AML-193 (cell line): ENCODE results near the gene GLT6D1.

Experiments
- DNase-seq, 2 experiments: peaks; one replicate each; lab custom pipeline; 2025; lab: John Stamatoyannopoulos, UW

GLT6D1 gene

GRCh38 chr9:135608294-135608998, 30.9 kb downstream of the GLT6D1 start:
- no peak for DNase-seq

- DNase-seq, result no peak
Measured at GRCh38 chr9:135607401-135608293, 31.7 kb downstream of the GLT6D1 start.

DNA sequence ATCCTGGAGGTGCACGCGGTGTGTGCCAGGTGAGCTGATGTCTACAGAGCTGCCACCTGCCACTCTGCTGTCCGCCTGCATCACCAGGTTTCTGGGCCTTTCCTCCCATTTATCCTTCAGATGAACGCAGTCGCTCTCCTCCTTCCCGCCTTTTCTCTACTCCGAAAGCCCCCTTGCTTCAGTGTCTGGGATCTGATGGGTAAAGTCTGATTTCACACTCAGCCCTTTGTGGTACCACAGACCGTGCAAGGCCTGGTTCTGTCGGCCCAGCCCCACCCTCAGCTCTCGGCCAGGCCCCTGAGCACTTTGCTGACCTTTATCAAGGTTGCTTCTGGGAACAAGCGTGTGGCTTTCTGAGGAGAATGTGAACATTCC, 32.5 kb downstream of the GLT6D1 start:
- no peak for DNase-seq

DNA sequence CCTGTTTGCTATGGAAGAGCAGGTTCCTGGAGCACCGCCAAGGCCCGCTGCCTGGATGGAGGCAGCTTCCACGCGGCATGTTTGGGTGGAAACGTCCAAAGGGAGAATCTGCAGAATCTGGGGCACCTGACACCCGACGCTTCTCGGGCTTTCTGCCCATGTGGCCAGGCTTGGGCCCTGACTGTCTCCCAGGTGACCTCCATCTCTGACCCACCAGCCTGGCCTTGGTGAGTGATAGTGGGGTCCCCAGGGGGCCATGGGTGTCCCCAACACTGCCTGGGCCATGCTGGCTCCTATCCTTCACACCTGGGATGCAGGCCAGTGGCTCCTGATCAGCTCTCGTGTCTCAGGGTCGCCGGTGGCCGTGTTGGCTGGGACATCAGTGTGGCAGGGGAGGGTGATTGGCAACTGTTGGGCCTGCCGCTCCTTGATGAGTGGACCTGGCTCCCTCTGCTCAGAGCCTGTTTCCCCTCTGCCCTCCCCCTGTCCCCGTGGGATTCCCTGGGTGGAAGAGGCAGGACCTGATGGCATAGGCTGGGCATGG, 34.0 kb downstream of the GLT6D1 start:
- DNase-seq, result no peak

- DNase-seq, result no peak
Measured at GRCh38 chr9:135604437-135605237, 34.7 kb downstream of the GLT6D1 start.

- DNase-seq, result peak; percentile 32 to 41
Measured at GRCh38 chr9:135602789-135603481, 36.4 kb downstream of the GLT6D1 start.

DNA sequence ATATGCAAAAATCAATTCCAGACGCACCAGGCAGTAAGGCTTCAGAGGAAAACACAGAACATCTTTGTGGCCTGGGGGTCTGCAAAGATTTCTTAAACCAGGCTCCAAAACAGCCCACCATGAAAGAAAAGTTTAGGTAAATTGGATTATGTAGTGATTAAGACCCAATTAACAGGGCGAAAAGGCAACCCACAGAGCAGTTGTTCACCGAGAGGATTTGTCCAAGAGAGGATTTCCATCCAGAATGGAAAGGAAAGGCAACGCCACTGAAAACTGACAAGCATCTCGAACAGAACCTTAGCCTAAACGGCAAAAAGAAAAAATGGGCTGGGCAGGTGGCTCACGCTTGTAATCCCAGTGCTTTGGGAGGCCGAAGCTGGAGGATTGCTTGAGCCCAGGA, 37.4 kb downstream of the GLT6D1 start:
- DNase-seq, result no peak

- DNase-seq, result no peak
Measured at GRCh38 chr9:135600296-135600817, 39.0 kb downstream of the GLT6D1 start.

DNA sequence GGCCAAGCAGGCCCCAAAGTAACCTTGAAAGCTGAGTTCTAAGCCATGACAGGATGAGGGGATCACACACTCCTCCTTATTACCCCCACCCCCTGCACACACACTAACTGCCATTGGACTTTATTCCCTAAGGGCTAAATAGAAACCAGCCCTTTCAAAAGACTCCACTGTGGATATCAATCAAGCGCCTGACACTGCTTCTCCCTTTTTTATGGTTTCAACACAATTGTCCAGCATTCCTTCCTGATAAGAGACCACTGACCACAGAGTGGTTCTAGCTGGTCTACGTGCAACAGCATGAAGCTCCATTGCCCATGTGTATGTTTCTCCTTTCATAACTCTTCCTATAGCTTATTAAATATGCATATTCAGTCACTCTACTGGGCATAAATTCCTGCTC, 43.1 kb downstream of the GLT6D1 start:
- no peak for DNase-seq

DNA sequence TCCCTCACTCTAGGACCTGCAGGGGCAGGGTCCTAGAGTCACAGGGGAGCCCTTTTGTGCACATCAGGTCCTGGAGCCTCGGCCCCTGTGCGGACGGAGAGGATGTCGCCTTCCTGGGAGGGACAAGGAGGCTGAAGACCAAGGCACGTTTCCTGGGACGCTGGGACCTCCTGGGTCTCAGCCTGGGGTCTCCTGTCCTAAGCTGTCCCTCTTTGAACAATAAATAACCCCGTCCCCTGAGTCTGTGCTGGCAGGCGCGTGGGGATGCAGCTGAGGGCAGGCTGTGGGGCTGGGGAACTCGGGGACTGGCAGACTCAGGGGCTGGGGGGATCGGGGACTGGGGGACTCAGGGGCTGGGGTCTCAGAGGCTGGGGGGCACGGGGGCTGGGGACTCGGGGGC, 46.7 kb downstream of the GLT6D1 start:
- no peak for DNase-seq

GRCh38 chr9:135592331-135592590, 47.1 kb downstream of the GLT6D1 start:
- no peak for DNase-seq

DNA sequence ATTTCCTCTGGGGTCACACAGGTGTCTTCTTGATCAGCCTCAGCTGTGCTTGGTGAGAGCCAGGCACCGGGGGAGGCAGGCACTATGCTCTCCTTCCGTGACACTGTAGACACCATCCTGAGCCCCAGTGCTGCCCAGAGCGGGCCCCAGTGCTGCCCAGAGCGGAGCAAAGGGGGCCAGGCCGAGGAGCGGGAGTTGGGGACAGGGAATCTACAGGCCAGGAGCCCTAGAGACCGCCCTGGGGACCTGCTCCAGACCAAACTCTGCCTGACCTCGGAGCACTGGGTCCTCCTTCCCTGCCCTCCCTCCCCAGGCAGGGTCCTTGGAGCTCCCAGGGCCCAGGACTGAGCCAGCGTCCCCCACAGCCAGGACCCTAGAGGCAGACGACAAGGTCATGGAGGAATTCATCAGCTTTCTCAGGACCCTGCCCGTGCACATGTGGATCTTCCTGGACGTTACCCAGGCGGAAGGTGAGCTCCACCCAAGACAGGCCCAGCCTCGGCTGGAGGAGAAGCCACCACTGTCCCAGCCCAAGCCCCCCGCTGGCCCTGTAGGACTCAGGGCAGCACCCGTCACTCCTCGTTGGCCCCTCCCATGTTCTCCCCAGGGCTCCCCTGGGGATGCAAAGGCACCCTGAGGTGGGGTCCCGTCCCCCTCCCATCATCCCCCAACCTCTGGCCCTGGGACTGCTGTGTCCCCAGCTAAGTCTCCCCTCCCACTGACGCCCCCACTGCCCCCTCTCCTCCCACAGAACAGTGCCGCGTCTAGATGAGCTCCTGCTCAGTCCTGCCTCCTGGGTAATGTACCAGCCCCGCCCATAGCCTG, 47.6 kb downstream of the GLT6D1 start:
- no peak for DNase-seq

DNA sequence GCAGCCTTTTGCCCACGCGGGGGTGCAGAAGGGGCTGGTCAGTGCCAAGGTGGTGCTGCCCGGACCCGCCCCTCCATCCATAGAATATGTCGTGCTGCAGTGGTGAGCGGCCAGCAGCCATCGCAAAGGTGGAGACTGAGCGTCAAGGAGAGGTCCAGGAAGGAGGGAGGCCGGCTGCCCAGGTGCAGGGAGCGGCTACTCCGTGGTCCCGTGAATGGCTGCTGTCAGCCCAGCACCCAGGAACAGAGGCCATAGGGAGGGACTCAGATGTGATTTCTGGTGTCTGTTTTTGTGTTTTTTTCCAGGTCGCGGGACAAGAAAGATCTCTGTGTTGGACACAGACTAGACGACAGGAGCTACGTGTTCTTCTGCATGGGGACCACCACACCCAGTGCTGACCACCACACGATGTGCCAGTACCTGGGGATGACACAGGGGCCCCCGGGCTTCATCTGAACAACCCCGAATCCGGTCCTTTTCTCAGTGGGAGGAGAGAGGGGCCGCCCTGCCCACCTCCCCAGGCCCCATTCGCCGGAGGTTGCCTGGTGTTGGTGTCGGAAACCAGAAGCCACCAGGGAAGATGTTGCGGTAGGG, 48.8 kb downstream of the GLT6D1 start:
- no peak for DNase-seq

DNA sequence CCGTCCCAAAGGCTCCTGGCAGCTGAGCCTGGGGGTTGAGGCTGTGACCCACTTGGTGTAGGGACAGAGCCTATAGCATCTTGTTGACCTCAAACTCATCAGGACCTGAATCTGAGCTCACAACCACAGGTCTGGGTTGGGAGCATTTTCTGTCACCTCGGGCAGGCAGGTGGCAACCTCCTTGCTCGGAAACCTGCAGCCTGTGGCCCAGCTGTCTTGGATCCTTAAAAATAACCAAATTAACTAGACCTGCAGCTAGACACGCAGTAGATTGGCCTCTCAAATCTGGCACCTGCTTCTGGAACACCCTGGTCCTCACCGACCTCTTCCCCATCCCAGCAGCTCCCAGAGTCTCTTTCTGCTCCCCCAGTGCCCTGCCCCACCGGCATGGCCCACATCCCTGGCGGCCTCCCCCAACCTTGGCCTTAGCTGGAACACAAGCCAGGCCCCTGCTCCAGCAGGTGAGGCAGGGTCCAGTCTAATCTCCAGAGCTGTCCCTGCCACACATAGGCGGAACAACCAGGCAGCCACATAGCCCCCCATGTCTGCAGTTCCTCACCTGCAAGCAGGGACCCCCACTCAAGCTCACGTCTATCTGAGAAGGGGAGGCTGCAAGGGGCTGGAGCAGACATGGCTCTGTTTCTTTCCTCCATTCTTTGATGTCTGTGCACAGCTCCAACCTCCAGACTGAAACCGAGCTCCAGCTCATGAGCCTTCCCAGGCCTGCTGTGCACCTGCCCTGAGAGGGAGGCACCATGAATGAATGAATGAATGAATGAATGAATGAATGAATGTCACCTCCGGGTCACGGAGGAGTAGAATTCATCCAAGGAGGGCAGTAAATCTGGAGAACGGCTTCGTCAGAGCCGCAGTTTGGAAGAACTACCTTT, 49.5 kb downstream of the GLT6D1 start:
- no peak for DNase-seq

GRCh38 chr9:135588886-135589595, 50.3 kb downstream of the GLT6D1 start:
- no peak for DNase-seq

- DNase-seq, result no peak
Measured at GRCh38 chr9:135588371-135588770, 51.0 kb downstream of the GLT6D1 start.

GRCh38 chr9:135587658-135588057, 51.7 kb downstream of the GLT6D1 start:
- no peak for DNase-seq

DNA sequence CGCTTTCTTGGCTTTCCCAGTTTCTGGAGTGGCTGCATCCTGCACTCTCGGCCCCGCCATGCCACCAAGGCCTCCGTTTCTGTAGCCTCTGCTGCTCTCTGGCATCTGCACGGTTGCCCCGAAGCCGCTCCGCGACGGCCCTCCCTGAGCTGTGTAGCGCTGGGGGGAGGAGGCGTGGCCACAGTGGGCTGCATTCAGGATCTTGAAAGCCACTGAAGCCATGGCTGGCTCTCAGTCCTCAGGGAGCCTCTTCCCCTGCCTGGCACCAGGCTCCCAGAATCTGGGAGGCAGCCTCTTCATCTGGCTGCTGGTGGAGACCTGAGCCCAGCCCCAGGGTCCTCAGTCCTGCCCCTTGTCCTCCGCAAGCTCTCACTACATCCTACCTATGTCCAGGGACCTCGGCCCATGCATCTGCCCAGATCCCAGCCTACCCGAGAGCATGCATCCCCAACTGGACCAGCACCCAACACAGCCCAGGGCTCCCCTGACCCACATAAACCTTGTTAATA, 52.7 kb downstream of the GLT6D1 start:
- no peak for DNase-seq

- DNase-seq, result no peak
Measured at GRCh38 chr9:135584934-135585333, 54.4 kb downstream of the GLT6D1 start.
